Lung microvascular endothelial cell (primary cell): Measurements from ENCODE around the gene DNAJC10. TPM values are rescaled to one million over a fixed set of nuclear protein-coding genes. Genes with fewer than 3 reads are reported as not detected.

Experiments
- DNase-seq, 2 donors: peaks; one replicate each; pipeline versions ENCODE4 v3.0.0 to v3.0.0-alpha.2; 2010; ENCODE audit warnings: low read depth in 2 of 2
- total RNA-seq: library from RNA; depleted of rRNA; stranded (reverse); fragments of >200 nt; gene quantifications from 2 replicates; pipeline ENCODE4 v1.2.1, GENCODE V29; 2014

The DNAJC10 gene
- total RNA-seq, 1 donor from 2014 or later: 63.3 TPM

GRCh38 chr2:182833084-182833854 is 117.2 kb downstream of the DNAJC10 start:
- DNase-seq: no peak

DNA sequence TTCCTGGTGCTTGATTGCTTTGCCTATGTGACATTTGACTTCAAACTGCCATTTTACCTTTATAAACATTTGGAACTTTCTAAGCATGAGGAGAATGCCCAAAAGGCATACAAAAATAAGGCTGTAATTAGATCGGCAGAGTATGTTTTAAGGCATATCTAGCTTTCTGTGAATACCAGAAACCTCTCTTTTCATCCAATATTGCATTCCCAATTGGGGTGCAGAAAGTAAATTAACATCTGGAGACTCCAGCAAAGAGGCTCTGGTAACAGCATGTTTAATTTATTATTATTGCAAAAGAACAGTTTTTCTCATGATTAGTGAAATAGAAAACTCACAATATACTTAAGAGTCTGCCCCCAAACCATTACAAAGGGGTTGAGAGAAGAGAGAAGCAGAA is 118.2 kb downstream of the DNAJC10 start:
- no peak for DNase-seq

- no peak for DNase-seq
These were observed 120.4 kb downstream of the DNAJC10 start for GRCh38 chr2:182836451-182836850.

Other genes starting within 250 kb of the DNAJC10 start
- gene FRZB, start 150.4 kb downstream of the DNAJC10 start, total RNA-seq: 0.22 and 0.79 TPM in 2 replicates